ENCODE results near the gene LRIT1. TPM values are rescaled to one million over a fixed set of nuclear protein-coding genes. Genes with fewer than 3 reads are reported as not detected.

LRIT1 gene
- total RNA-seq, 3 donors from 2014 or later (not counting 1 experiment from before 2014, with no cell fraction given), result not detected

DNA sequence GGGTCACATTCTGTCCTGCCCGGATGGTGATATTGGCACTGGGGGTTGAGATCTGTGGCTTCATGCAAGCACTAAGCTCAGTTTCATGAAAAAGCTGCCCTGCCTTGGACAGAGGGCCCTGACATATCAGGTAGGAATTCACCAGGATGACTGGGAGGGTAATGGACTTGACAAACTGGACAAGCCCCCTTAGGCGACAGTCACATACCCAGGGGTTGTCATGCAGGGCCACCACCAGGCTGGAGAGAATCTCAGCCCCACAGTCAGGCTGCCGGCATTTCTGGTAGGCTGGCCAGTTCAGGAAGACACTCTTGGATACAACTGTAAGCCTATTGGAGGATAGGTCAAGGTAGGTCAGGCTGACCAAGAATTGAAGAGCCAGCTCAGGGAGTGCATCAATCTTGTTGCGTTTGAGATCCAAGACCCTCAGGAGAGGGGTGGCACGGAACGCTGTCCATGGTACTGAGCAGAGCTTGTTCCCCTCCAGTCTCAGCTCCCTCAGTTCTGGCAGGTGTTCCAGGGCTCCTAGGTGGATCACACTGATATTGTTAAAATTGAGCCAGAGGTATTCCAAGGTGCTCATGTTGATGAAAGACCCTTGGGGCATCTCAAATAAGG lies 16.8 kb downstream of the LRIT1 start:
- WGBS (ENCODE audit: insufficient coverage), result 45% methylated on average over 6 of the region's 6 CpGs
- no peaks in the 10 kb centered on the region for H3K36me3 Mint-ChIP-seq
- Histone ChIP-seq H3K4me3 (ENCODE audit: low read length) (no peak overlapping the region), H3K4me1 (ENCODE audit: control insufficient read depth, insufficient read depth, low read length) (no peaks in the 10 kb centered on the region), H3K27me3 (ENCODE audit: control insufficient read depth, insufficient read depth, low read length) (no peaks in the 10 kb centered on the region), H3K9me3 (ENCODE audit: control insufficient read depth, insufficient read depth, low read length) (no peaks in the 10 kb centered on the region), H3K36me3 (ENCODE audit: control insufficient read depth, insufficient read depth, low read length) (no peaks in the 10 kb centered on the region), H3K27ac (ENCODE audit: low read length) (no peak overlapping the region)
- peaks cover 11 to 42% of the 10 kb centered on the region in 2 donors for H3K27me3 Mint-ChIP-seq (ENCODE audit: low read depth in 2 of 2)
- TF ChIP-seq, protein P1, sequence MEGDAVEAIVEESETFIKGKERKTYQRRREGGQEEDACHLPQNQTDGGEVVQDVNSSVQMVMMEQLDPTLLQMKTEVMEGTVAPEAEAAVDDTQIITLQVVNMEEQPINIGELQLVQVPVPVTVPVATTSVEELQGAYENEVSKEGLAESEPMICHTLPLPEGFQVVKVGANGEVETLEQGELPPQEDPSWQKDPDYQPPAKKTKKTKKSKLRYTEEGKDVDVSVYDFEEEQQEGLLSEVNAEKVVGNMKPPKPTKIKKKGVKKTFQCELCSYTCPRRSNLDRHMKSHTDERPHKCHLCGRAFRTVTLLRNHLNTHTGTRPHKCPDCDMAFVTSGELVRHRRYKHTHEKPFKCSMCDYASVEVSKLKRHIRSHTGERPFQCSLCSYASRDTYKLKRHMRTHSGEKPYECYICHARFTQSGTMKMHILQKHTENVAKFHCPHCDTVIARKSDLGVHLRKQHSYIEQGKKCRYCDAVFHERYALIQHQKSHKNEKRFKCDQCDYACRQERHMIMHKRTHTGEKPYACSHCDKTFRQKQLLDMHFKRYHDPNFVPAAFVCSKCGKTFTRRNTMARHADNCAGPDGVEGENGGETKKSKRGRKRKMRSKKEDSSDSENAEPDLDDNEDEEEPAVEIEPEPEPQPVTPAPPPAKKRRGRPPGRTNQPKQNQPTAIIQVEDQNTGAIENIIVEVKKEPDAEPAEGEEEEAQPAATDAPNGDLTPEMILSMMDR (IDR thresholded peaks at IDR 0.05), result no peak
- DNase-seq, result no peak
- no peaks in the 10 kb centered on the region for H3K9me3 Mint-ChIP-seq
- intact Hi-C loops (cut with micrococcal nuclease), result no loop called here
- no peak overlapping the region for H3K27ac Mint-ChIP-seq
- H3K4me1 Mint-ChIP-seq, result no peaks in the 10 kb centered on the region
- no peak overlapping the region for H3K4me3 Mint-ChIP-seq
- no peak for ATAC-seq

DNA sequence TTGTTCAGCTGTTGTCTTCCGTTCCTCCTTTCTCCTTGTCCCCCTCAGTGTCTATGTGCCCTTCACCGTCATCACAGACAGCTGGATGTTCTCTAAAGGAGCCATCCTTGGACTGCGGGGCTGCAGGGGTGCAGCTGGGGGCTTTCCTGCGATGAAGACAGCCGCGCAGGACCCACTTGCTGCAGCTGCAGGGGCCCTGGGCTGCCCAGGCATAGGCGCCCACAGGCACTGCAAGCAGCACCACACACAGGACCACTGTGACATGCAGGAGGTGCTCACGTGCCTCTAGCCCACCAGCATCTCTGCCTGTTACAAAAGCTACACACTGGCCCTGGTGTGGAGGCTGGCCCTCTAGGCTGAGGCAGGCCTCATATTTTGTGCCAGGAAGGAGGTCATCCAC lies 19.4 kb downstream of the LRIT1 start:
- ATAC-seq (no peak), DNase-seq (no peak)
- peaks cover 10 to 19% of the 10 kb centered on the region in 2 donors for H3K27me3 Mint-ChIP-seq (ENCODE audit: low read depth in 2 of 2)
- intact Hi-C loops (cut with micrococcal nuclease), result no loop called here
- Histone ChIP-seq H3K9me3 (ENCODE audit: control insufficient read depth, insufficient read depth, low read length) (no peaks in the 10 kb centered on the region), H3K27me3 (ENCODE audit: control insufficient read depth, insufficient read depth, low read length) (no peaks in the 10 kb centered on the region), H3K4me3 (ENCODE audit: low read length) (no peak overlapping the region), H3K36me3 (ENCODE audit: control insufficient read depth, insufficient read depth, low read length) (no peaks in the 10 kb centered on the region), H3K4me1 (ENCODE audit: control insufficient read depth, insufficient read depth, low read length) (no peaks in the 10 kb centered on the region), H3K27ac (ENCODE audit: low read length) (no peak overlapping the region)
- no peak overlapping the region for H3K27ac Mint-ChIP-seq
- no peaks in the 10 kb centered on the region for H3K9me3 Mint-ChIP-seq
- no peaks in the 10 kb centered on the region for H3K4me1 Mint-ChIP-seq
- TF ChIP-seq, protein P1 (IDR thresholded peaks at IDR 0.05), result no peak
- 87% methylated on average over 8 of the region's 8 CpGs for WGBS (ENCODE audit: insufficient coverage)
- H3K36me3 Mint-ChIP-seq, result no peaks in the 10 kb centered on the region
- no peak overlapping the region for H3K4me3 Mint-ChIP-seq

- H3K4me3 ChIP-seq (ENCODE audit: low read length), result no peak overlapping the region
- H3K36me3 Mint-ChIP-seq, result no peaks in the 10 kb centered on the region
- peaks cover 0 to 7% of the 10 kb centered on the region in 2 donors for H3K4me1 Mint-ChIP-seq
- ATAC-seq (no peak), DNase-seq (no peak)
- no peaks in the 10 kb centered on the region for H3K9me3 Mint-ChIP-seq
- no peak overlapping the region for H3K27ac ChIP-seq (ENCODE audit: low read length)
- H3K36me3 ChIP-seq (ENCODE audit: control insufficient read depth, insufficient read depth, low read length), result no peaks in the 10 kb centered on the region
- H3K27ac Mint-ChIP-seq, result no peak overlapping the region
- no peaks in the 10 kb centered on the region for H3K9me3 ChIP-seq (ENCODE audit: control insufficient read depth, insufficient read depth, low read length)
- WGBS (ENCODE audit: insufficient coverage), result 94% methylated on average over 4 of the region's 4 CpGs
- H3K4me3 Mint-ChIP-seq, result no peak overlapping the region
- intact Hi-C loops (cut with micrococcal nuclease), result no loop called here
- TF ChIP-seq, protein P1 (IDR thresholded peaks at IDR 0.05), result no peak
- H3K27me3 ChIP-seq (ENCODE audit: control insufficient read depth, insufficient read depth, low read length), result no peaks in the 10 kb centered on the region
- H3K4me1 ChIP-seq (ENCODE audit: control insufficient read depth, insufficient read depth, low read length), result no peaks in the 10 kb centered on the region
- H3K27me3 Mint-ChIP-seq (ENCODE audit: low read depth in 2 of 2), result peaks cover 0 to 10% of the 10 kb centered on the region in 2 donors
Measured at GRCh38 chr10:84217746-84218145, 23.6 kb downstream of the LRIT1 start.

- no peaks in the 10 kb centered on the region for H3K9me3 Mint-ChIP-seq
- H3K27me3 ChIP-seq (ENCODE audit: control insufficient read depth, insufficient read depth, low read length), result no peaks in the 10 kb centered on the region
- TF ChIP-seq, protein P1 (IDR thresholded peaks at IDR 0.05), result no peak
- intact Hi-C loops (cut with micrococcal nuclease), result no loop called here
- H3K27ac ChIP-seq (ENCODE audit: low read length), result no peak overlapping the region
- WGBS (ENCODE audit: insufficient coverage), result 88% methylated on average over 9 of the region's 9 CpGs
- H3K9me3 ChIP-seq (ENCODE audit: control insufficient read depth, insufficient read depth, low read length), result no peaks in the 10 kb centered on the region
- peaks cover 0 to 7% of the 10 kb centered on the region in 2 donors for H3K4me1 Mint-ChIP-seq
- H3K4me3 Mint-ChIP-seq, result no peak overlapping the region
- H3K27me3 Mint-ChIP-seq (ENCODE audit: low read depth in 2 of 2), result peaks cover 0 to 7% of the 10 kb centered on the region in 2 donors
- H3K27ac Mint-ChIP-seq, result no peak overlapping the region
- H3K4me3 ChIP-seq (ENCODE audit: low read length), result no peak overlapping the region
- ATAC-seq (no peak), DNase-seq (no peak)
- no peaks in the 10 kb centered on the region for H3K36me3 Mint-ChIP-seq
- H3K4me1 ChIP-seq (ENCODE audit: control insufficient read depth, insufficient read depth, low read length), result no peaks in the 10 kb centered on the region
- no peaks in the 10 kb centered on the region for H3K36me3 ChIP-seq (ENCODE audit: control insufficient read depth, insufficient read depth, low read length)
Measured at GRCh38 chr10:84216834-84217233, 24.5 kb downstream of the LRIT1 start.
